Head of caudate nucleus (tissue), 42 donors: ENCODE measurements around the gene STARD10.
A peak's percentile ranks its signal among the peaks of the same experiment; 100 is the strongest.

Experiments
- DNase-seq, 42 donors: peaks; one replicate each; pipeline versions ENCODE4 v3.0.0 to v3.0.0-alpha.2; 2020 to 2021; ENCODE audit warnings: mixed read lengths in 7 of 42
- intact Hi-C: fragments of 100-400 bp; cut with DNase I; formaldehyde crosslinking; loops from one replicate; pipeline ENCODE4 v1.15.0; 2022

The STARD10 gene

DNA sequence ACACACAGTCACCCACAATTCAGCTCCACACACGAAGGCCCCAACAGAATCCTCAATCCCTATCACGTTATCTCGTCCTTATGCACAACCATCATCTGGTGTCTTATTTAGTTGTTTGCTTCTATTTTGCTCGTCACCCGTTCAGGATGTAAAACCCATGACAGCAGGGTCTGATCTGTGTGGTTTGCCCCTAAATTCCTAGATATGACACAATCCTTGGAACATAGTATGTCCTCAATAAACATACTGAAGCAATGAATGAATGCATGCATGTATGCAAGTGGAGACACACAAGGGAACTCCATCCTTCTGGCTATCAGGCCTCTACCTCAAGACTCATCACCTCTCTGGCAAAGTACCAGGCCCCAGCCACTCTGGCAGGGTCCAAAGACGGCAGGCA lies 20.2 kb downstream of the STARD10 start:
- intact Hi-C loops = no loop called here
- DNase-seq = no peak

DNA sequence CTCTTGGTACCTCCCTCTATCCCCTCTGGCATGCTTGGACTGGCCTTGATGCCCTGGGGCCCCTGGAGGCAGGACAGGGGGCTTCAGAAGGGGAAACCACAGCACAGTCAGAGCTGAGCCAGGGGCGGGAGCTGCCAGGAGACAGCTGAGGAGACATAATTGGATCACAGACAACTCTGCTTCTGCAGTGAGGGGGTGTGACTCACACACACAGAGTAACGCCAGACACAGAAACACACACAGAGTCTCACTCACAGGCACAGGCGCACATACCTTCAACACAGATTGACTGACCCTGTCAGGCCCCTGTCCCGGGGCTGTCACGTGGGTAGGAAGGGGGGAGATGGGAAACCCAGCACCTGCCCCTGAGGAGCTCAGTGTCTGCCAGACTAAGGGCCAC lies 20.6 kb downstream of the STARD10 start:
- intact Hi-C loops = no loop called here
- DNase-seq = peak in 37 of 42 donors; percentile 34 to 92 (median 70)

DNA sequence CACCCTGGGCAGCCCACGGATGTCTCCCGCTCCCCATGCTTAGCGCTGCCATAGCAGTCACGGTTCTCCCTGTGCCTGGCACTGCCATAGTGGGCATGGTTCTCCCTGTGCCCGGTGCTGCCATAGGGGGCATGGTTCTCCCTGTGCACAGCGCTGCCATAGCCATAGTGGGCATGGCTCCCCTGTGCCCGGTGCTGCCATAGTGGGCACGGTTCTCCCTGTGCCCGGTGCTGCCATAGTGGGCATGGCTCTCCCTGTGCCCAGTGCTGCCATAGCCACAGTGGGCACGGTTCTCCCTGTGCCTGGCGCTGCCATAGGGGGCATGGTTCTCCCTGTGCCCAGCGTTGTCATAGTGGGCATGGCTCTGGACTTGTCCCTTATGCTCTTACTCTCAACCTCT lies 21.8 kb downstream of the STARD10 start:
- intact Hi-C loops = no loop called here
- no peak for DNase-seq

DNA sequence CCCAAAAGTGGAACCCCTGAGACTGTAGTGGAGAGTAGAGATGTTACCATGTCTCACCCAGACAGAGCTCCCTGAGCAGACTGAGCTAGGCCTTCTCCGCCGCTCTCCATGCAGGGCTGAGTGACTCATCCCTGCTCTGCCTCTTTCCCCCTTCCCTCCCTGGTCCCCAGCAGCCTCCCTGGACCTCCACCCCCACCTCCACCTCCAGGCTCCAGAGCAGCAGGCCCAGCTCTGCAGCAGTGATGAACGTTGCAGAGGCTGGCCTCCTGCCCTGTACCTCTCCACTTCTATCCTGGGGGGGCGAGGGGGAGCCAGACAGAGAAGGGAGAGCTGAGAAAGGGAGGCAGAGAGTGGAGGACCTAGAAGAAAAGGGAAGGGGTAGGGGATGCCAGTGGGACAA lies 22.3 kb downstream of the STARD10 start:
- peak in 3 of 42 donors; percentile 34 to 76 (median 52) for DNase-seq
- intact Hi-C loops = no loop called here

DNA sequence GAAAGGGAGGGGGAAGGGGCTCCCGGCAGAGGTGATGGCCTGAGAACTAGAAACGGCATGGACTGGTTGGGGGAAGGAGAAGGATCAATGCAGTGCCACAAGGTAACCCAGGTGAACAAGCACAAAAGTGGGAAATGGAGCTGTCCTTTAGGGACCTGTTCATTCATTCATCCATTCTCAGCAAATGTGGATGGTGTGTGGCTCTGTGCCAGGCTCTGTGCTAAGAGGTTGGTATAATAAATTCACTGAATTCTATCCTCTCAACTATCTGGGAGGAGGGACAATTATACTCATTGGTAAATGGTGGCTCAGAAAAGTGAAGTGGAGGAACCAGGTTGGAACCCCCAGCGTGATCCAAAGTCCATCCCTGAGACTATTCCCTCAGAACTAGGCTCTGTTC lies 23.0 kb downstream of the STARD10 start:
- intact Hi-C loops = no loop called here
- DNase-seq = no peak

DNA sequence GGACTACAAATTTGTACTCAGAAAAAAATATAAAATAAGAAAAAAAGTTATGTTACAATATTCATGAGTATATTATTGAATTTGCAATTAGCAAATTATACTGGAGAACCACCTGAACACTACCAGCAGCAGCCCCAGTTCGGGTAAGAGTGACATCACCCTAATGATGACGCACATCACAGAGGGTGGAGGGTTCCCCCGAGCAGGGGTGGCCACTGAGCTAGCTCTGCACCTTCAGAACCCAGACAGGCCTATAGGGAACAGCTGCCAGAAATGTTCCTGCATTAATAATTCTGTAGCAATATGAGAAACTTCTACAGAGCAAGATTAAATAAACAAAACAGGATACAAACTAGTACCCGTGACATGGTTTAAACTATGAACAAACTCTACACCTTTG lies 24.2 kb downstream of the STARD10 start:
- intact Hi-C loops = no loop called here
- no peak for DNase-seq

DNA sequence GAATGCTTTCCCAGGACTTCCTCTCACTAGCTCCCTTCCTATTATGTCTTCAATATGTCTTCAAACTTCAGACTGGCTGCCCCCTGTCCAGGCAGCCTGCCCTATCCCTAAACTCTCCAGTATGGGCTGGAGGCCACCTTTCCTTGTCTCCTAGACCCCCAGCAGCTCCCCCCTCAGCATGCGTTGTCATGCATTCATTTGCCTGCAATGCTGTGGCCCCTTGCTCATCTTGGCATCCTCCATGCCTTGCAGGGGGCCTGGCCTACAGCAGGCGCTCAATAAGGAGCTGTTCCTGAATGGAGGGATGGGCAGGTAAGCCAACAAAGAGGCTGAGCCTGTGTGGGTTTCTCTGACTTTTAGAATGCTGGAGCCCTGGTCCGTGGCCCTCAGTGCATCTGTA lies 25.3 kb downstream of the STARD10 start:
- intact Hi-C loops = no loop called here
- no peak for DNase-seq

DNA sequence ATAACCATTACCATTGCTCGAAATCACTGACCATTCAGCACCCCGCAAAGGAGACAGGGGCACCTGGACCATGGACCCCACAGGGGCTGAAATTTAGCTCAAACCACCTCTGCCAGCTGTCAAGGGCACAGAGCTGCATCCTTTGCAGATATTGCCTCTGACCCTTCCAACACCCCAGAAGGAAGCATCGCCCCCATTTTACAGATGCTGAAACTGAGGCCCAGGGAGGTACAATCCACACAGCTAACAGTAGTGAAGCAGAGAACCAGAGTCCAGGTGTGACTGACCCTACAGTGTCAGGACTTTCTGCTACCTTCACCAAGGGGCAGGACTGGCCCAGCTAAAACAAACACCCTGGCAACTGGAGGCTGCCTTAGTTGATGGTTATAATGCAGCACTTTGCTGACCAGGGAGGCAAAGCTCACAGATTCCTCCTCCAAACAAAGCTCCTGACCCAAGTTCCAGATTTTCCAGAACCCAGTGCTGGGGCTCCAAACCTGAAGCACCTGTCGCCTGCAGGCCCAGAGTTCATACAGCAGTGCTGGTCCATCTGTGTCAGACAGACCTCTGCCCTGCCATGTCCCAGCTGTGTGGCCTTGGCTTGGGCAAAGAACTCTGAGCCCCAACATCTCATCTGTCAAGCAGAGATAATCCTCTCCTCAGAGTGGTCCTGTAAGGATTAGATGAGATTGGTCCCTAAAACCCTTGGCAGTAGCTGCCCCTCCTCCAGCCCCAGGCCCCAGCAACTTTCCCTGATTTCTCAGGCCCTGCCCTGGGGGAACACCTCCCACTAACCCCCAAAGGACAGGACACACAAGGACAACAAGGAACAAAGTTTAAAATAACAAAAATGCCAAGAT lies 26.4 kb downstream of the STARD10 start:
- intact Hi-C loops = no loop called here
- no peak for DNase-seq

DNA sequence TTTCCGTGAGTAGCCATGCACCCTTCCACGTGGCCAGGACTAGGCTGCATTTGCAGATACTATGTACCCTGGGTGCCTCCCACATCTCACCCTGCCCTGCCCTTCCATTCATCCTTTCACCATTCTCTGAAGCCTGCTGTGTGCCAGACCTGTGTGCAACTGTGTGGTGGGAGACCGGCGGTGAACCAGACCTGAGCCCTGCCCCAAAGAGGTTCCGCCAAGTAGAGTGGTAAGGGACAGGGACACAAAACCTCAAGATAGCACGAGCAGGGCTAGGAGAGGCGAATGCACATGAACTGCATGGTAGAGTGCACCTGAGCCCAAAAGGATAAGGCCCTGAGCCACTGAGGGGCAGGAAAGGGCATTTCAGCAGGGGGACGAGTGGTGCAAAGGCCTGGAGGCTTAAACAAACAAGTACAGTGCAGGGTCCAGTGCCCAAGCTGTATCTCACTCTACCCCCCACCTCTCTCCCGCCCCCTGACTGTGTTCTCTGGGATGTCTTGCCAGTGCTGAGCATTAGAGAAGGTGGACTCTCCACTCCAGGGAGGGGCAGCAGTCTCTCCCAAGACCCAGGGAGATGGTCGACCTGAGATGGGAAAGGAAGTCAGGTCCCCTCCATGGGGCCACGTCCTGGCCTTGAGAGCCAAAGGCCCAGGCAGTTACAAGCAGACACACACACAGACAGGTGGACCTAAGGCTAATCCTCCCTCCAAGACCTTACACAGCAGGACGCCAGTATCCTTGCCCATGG lies 27.5 kb downstream of the STARD10 start:
- DNase-seq = no peak
- intact Hi-C loops = no loop called here

DNA sequence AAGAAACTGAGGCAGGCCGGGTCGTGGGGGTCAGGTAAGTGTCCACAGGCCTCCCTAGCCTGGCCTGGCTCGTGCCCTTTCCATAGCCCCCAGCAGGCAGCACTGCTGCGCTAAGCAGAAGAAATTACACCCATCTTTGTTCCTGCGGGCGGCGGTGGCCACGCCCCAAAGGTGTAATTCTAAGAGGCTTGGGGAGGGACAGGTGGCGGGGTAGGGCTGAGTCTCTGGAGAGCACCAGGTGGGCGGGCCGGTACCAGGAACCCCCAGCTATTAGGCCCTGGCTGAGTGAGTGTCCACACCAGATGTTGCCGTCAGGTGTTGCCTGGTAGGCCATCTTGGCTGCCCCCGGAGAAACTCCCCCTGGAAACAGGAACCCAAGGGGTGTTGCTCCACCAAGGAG lies 29.3 kb downstream of the STARD10 start:
- DNase-seq = no peak
- intact Hi-C loops = no loop called here

DNA sequence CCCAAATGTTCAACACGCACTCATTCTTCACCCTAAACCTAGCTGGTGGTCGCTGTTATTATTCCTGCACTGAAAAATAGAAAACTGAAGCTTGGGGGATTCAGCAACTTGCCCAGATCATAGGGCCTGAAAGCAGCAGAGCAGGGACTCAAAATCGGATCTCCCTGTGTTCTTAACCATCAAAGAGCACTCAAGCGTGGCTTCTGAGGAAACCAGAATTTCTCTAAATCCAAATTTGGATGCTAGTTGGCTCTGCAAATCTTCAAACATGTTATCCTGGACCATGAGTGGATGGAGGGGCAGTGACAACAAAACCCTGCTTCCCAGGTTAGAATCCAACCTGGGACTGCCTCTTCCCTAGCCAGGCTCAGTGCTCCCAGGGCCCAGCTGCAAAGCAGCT lies 30.0 kb downstream of the STARD10 start:
- intact Hi-C loops = no loop called here
- no peak for DNase-seq

DNA sequence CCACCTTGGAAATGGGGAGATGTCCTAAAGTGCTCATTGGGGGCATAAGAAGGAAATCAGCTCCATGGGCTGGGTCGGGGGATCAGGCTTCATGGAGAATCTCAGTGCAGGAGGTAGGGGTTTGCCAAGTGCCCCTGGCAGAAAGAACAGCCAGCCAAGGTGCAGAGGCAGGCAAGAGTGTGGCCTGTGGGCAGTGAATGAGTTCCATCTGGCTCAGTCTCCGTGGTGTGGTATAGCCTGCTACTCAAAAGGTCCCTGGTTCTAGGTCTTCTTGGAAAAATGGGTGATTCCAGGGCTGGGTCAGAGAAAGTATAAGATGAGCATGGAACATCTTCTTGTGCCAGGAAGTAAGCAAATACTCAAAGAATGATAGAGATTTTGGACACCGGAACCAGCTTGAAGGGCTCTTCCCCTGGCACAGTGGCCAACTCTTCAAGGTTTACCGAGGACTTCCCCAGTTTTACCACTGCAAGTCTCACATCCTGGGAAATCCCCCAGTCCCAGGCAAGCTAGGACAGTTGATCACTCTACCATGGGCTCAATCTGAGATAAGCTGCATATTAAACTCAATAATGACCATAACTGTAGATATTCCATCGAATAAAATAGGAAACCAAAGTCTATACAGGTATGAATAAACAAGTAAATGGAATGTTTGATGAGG lies 31.1 kb downstream of the STARD10 start:
- no peak for DNase-seq
- intact Hi-C loops = no loop called here

DNA sequence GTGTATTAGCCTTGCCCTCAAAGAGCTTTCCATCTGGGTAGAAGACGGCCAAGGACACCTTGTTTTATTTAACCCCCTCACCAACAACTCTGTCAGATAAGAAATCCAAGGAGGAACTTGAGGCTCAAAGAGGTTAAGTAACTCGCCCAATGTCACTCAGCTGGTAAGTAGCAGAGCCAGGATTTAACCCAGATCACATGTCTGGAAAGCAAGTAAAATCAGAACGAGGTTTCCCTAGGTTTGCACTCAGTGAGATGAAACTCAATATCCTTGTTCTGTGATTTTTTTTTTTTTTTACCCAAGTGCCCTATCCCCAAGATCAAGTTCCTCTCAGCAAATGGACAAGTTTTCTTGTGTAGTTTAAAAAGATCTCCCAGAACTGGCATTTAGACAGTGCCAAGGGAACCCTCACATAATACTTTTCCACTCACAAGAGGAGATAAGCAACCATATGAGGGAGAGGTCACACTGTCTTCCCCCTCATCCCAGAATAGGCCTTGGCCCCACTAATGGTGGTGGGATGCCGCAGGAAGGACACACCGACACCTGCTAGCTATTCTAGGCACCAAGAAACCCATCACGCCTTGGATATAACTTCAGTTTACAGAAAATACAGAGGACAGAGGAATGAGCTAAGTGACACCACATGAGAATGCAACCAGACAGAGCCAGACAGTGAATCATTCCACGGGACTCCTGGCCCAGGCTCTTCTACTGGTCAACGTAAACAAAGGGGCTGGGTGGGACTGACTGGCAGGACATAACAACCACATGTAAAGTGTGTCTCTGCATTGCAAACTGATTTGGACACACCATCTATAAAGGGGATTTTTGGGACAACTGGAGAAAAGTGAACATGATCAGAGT lies 33.1 kb downstream of the STARD10 start:
- no peak for DNase-seq
- intact Hi-C loops = no loop called here

DNA sequence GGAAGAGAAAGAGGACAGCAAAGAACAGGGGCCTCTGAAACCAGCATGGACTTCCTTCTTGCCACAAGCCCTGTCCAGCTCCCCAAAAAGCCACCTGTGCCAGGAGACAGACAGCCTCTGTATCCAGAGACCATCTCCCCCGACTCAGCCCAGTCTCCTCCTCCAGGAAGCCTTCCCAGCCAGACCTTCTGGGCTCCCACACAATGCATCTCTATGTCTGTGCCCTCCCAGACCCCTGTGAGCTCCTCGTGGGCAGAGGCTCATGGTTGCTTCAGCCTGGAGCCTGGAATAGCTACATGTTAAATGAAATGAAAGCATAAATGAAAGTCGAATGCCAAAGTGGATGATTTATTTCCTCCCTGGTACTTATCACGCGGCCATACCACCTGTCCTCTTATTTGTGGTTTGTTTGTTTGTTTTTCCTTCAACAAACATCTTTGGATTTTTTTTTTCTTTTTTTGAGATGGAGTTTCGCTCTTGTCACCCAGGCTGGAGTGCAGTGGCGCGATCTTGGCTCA lies 34.3 kb downstream of the STARD10 start:
- DNase-seq = no peak
- intact Hi-C loops = no loop called here

DNA sequence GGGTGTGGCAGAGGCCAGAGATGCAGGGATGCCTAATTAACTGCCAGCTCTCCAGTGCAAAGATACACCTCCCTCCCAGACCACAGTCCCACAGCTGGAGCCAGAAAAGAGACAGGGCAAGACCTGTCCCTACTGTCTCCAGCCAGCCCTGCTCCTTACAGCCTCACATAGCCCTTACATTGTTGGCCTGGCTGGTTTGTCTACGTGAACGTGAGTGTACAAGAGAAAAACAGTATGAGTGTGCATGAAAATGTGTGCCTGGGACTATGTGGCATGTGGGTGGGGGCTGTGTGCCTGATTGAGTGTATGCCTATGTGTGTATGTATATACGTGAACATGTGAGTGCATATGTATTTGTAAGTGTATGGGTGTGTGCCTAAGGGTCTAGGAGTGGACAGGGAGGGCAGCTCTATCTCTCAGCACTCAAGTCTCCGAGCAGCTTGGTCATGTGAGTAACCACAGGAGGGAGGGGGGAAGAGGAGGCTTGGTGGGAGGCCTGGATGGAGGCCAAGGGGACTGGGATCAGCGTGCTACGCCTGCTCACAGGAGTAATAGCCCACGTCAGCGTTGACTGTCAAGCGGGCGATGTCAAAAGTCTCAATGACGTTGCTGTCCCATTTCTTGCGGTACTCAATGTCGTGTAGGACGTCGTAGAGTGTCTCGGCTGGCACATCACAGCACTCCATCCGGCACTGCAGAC lies 35.0 kb downstream of the STARD10 start:
- peak in 3 of 42 donors; percentile 41 to 73 (median 61) for DNase-seq
- intact Hi-C loops = no loop called here

DNA sequence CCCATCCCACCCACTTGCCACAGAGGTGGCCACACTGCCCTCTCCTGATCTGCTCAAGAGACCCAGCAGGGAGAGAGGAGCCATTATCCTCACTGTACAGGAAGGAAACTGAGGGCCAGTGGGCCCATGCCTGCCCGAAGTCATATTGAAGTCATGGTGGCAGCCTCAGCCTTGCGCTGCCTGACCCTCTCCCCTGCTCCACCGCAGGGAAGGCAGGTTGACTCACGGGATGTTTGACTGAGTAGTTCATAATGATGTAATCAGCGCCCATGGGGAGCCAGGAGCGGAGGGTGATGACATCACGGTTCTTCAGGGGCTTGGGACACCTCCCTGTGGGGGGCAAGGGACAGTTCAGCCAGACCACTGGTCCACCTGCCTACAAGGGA lies 35.5 kb downstream of the STARD10 start:
- intact Hi-C loops = no loop called here
- DNase-seq = no peak

DNA sequence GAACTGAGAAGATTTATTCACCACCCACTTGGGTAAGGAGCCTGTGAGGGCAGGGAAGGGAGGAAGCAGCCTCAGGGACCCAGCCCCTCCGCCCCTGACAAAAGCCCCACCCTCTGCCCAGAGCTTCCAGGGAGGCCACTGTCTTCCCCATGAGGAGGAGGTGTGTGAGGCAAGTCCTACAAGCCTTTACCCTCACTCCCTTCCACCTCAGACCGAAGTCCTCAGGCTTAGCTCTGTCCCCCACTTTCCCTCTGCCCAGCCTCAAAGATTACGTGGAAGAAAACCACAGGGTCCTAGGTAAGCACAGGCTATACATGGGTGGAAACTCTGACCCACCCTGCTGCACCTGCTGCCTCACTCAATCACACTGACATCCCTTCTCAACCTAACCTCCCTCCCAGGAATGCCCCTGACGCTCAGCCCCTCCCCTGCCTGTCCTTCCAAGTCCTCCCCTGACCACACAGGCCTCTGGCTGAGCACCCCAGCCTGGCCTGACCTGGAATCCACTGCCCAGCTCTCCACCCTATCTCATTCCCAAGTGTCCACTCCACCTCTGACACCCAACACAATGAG lies 38.0 kb downstream of the STARD10 start:
- intact Hi-C loops = no loop called here
- DNase-seq = no peak

DNA sequence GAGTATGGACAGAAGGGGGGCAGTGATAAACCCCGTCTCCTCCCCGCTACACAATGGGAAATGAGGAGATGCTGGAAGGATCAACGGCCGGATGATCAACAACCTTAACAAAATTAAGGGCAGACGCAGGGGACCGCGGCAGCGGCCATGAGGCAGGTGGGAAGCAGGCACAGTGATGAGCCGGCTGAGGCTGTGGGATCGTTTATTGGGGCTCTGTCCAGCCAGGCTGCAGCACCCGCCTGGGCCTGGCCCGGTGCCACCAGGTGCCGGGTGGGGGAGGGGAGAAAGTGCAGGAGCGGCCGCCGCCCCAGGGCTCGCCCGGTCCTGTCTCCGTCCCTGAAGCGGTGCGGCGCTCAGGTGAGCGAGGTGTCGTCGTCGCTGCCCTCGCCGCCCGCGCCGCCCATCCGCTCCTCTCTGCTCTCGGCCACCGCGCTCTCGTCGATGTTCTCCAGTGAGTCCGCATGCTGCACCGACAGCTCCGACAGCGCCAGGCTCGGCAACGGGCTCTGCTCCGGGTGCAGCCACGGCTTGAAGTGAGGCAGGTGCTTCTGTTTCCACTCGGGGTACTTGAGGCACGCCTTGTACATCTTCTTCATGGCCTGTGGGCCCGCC lies 39.2 kb downstream of the STARD10 start:
- no peak for DNase-seq
- intact Hi-C loops = no loop called here
